Left kidney (tissue), 2 donors: ENCODE data around the gene NEIL3. TPM values are rescaled to one million over a fixed set of nuclear protein-coding genes. Genes with fewer than 3 reads are reported as not detected.

Experiments used
- DNase-seq: peaks from one replicate; pipeline ENCODE4 v3.0.0-alpha.2; 2013
- polyA plus RNA-seq: library from polyadenylated mRNA; unstranded; fragments of 120-200 nt; gene quantifications from one replicate; pipeline ENCODE4 v1.2.1, GENCODE V29; 2013; ENCODE audit not compliant: insufficient read length

The NEIL3 gene
- polyA plus RNA-seq, 1 donor: 9.3 TPM

DNA sequence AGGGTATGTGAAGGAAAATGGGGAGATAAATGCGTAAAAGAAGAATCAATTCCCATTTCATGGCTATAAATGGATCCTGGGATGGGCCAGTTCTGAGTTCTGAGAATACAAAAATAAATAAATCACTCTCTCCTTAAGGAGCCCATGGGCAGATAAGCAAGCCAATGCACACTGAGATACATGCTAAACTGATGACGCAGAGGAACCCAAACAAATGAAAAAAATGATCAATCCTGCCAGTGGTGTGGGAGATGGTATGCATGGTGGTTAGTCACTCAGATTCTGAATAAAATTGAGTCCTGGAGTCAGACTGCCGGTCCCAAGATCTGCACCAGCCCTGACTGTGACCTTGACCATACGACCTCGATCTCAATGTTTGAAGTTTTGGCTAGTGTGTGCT lies 59.7 kb downstream of the NEIL3 start:
- no peak for DNase-seq

DNA sequence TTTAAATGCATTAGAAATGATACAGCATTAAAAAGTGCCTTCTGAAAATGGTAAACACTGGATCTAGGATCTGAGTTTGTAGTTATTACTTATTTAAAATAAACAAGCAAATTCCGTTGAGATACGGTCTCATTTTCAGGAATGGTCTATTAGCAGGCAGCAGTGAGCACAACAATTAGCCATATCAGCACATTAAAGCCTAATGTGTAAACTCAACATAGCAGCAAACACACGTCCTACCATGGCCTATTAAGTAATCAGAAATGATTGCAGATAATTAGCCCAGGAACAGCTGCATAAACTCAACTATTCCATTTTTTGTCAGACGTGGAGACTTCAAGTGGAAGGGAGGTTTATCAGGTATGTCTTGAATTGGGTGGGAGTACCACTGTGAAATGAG lies 61.8 kb downstream of the NEIL3 start:
- no peak for DNase-seq

DNA sequence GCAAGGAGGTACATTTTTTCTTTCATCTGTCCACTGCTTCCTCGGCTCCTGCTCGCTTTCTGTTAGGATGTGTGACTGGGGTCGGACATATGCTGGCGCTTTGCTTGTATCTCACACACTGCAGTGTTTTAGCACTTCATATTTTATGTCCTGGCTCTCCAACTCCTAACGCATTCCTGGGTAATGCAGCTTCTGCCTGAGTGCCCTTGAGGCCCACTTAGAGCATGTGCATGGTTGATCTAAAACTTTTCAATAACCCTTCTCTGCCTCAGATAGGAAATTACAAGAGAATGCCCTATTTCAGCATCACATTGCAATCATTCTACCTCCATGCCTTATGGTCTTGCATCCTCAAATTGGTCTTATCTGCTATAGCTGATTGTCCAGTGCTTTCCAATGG lies 65.3 kb downstream of the NEIL3 start:
- DNase-seq: no peak

DNA sequence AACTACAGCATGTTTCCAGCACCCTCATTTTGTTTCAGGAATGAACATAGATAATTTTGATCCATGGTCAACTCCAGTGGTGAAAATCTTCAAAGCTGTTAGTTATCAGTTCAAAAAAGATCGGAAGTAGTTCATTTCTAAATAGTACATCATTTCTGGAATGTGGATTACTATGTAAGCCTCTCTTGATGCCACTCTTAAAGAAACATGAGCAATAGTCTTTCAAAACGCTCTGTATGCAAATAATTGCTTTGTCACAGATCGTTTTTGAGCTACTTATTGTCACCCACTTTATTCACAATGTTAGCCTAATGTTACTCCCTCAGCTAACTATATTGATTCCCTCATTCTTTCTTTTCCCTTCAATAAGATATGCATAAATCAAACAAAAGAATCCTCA lies 65.7 kb downstream of the NEIL3 start:
- DNase-seq: no peak

DNA sequence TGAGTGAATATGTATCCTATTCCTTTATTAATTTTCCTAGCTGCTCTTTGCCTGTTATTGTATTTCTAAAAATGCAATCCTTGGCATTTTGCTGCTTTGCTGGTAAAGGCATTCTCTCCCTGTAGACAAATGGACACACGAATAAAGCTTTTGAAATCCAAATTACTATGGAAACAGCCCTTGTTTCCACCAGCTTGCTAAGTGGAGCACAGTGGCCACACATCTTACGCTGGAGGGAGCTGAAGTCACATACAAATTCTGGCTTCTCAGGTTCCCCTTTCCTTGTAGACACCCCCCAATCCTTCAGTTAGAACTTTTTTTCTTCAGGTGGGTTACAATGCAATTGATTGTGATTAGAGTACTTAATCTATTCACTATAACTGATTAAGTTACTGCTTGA lies 66.3 kb downstream of the NEIL3 start:
- DNase-seq: no peak

DNA sequence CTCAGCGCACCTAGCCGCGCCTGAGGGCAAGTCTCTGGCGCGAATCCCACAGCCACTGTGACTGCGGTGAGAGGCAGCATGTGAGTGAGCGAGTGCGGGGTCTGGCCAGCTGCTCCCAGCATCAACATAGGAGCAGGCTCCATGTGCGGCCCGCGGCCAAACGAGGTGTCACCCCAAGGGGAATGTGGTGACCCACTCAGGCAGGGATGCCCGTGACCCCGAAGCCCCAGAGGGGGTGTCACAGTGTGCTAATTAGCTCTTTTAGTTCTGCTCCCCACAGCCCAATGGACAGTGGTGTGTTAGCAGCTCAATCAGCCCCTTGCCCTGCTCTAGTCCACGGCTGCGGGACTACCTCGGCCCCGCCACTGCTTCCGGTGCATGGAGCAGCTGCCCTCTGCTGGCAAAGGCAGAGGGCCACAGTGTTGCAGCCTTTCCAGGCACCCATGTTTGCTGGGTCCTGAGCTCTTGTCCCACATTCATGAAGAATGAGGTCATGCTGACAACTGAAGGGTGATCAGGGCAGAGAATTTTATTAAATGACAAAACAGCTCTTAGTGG lies 71.1 kb downstream of the NEIL3 start:
- no peak for DNase-seq

DNA sequence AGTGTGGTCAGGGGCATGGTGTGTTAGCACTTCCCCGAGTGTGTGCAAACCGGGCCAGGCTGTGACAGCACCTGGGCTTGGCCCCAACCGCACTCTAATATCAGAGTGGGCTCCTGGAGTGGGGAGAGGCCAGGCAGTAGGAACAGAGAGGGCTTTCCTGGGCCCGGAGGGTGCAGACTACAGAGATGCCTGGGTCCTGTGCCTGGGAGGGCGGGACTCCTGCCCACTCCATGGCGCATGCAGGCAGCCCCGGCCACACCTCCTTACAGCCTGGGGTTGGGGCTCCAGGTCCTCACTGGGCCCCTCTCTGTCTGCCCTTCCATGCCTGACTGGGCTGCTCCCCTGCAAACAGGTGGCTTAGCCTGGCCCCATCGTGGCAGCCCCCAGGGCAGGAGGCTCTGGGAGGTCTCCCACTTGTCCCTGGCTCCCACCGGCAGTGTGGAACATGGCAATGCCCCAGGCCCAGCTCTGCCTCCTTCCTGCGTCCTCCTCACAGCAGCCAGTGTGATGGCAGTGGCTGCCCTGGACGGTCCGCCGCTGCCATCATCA lies 72.2 kb downstream of the NEIL3 start:
- no peak for DNase-seq

DNA sequence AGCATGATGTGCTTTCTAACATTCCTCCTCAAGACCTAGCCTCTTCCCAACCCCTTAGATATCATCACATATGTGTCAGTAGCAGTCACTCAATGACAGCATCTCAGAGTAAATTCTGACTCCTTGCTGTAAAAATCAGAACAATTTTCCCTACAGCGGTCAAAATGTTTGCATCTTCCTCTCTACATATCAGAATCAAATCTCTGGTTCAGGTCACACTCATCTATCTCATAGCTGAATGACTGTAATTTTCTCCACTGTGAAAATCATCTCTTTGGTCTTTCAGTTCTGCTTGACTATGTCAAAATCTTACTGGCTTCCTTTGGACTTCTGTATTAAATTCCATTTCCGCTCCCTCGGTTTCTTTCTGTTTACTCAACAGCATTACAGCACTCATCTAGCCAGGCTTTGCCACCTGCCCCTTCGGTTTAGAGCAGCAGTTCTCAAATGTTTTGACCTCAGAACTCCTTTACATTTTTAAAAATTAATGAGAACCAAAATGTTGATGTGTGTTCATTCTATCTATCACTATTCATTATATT lies 75.3 kb downstream of the NEIL3 start:
- no peak for DNase-seq

DNA sequence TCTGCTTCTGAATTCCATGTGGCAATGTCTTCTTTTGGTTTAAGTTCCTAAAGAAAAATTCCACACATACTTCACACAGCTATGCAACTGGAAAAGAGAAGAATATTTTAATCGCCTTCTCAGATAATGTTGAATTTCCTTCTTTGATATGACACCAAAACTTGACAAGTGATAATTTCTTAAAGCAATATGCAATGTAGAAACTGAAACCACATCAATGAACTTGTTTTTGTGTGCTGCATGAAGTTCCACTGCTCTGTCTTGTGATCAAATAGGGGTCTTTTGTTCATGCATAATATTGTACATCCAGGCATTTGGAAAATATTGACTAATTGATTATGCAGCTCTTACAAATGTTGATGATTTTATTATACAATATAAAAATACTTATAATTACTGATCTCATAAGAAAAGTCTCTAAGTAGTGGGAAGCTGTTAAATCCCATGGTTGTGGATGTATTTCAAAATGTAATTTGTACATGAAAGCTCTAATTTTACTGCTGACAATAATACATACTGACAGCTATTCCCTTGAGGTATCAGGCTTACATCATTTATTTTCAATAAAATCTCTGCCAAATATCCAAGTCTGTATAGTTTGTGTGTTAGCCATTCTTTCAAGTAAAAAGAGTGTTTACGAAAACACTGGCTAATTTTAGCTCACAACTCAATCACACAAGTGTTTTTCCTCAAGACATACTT lies 76.1 kb downstream of the NEIL3 start:
- no peak for DNase-seq

DNA sequence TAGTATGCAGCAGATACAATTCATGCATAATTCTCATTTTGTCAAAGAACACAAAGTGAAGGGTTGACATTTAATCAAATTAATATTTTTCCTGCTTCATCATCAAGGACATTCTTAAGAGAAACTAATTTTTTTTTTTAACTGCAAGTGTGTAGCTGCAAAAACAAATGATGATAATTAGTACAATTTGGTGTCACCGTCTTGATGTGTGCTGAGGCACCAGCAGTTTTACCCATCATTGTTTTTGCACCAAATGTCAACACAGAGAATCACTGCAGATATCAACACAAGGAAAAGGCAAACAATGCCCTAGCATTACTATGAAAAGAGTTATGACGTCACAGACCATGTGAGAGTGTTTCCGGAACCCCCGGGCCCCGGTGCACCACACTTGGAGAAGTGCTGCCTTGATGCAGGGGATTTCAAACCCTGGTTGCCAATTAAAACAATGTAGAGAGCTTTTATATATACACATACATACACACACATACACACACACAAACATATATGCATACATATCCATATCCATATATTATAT lies 76.7 kb downstream of the NEIL3 start:
- no peak for DNase-seq

DNA sequence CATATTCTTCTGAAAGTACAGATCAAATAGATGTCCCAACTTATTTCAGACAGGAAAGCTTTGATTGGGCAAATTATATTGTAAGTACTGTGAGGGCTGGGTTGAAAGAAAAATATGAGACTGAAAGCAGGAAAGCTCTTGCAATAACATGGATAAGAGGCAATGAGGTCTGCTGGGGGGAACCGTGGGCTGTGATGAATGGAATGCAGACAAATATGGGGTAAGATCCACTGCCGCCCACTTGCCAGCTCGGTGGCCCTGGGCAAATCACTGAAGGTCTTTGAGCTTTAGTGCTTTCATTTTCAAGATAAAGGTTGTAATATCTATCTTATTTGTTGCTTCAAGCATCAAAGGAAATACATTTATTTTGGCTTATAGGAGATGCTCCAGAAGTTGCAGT lies 81.6 kb downstream of the NEIL3 start:
- DNase-seq: no peak

DNA sequence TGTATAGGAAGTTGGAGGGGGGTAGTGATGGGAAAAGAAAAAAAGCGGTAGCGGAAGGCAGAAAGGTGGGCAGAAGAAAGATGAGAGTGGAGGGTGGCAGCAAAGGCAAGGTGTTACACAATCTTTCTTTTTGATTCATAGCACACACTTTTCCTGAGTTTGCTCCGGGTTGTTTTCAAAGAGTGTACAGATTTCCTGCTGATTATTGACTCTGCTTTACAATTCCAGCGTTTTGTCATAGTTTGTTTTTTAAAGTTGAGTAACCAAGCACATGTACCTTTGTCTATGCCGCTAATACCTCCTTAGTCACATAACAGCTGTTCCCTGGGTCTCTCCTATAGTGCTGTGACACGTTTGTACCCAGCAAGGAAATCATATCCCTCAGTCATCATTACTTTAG lies 82.3 kb downstream of the NEIL3 start:
- no peak for DNase-seq

DNA sequence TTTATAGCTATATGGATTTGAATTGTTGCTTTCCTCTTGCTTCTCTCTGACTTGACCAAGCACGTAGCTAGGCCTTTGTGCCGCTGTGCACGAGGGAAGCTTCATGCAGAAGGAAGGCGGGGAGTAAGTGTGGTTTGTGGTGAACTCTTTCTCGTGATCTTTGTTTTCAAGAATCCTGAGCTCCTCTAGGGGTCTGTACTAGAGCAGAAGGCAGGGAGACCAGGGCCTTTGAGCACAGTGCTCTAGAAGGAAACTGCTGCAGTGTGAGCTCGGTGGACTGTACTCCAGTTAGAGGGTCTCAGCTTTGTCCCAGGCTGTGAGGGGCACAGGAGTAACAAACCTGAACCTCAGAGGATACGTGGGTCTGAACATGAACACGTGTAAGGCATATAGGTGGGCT lies 83.6 kb downstream of the NEIL3 start:
- no peak for DNase-seq

DNA sequence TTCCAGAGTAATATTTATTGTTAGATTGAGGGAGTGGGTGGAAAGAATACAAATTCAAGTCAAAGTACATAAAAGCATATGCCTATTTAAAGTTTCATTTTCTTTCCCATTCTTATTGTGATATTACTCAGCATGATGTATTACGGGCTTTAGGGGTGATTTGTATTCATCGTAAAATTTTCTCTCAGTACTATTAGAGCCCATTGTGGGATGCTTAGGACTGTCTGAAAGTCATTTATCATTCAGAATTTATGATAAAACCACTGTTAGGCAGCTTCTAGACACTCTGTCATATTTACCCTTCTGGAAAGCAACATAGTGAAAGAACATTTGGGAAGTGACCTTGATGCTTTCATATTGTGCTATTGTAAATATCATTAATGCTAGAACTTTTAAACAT lies 86.7 kb downstream of the NEIL3 start:
- DNase-seq: no peak

DNA sequence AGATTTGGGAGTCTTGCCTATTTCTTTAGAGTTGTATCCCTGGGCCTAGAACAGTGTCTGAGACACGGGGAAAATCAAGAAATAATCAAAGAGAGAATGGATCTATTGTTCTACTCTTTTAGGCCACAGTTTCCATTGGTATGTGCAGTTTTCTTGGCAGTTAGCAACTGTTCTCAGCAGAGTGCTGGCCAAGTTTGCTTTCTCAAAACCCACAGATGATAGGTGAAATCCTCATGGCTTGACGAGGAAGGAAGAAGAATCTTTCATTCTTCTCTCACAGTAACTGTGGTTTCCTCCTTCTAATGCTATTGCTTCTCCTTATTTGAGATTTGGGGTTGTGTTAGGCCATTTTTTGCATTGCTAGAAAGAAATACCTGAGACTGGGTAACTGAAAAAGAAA lies 90.4 kb downstream of the NEIL3 start:
- no peak for DNase-seq

DNA sequence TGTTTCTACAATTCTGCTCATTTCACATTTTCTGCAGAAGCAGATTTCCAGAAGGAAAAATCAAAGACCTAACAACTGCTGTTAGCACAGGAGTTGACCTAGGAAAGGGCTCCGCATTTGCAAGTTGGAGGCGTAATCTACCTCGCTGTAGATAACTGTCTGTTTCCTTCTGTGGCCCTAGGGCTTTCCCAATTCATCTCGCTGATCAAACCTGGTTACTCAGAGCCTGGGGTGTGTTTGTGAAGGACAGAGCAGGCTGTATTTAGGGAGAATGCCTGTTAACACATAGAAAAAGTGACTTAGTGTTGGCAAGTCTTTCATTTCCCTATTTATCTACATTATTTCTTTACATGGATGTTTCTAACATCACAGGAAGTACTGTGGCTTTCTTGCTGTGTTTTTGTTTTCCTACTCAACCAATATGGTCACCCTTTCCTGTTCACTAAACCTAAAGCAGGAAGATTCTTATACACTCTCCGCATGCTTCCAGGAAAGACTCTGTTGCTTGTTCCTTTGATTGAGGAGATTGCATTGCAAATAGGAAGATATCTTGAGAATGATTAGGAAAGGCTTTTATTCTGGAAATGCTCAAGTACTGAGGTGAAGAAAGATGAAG lies 92.1 kb downstream of the NEIL3 start:
- no peak for DNase-seq

DNA sequence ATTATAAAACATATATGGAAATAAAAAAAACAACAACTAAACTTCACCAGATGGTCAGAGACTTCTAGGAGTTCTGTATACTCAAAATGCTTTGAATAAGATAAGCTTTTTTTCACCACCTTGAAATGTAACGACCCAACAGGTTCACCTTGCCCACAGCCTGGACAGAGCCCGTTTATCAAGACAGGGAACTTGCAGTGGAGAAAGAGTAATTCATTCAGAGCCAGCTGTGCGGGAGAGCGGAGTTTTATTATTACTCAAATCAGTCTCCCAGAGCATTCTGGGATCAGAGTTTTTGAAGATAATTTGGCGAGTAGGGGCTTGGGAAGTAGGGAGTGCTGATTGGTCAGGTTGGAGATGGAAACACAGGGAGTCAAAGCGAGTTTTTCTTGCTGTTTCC lies 94.1 kb downstream of the NEIL3 start:
- DNase-seq: no peak

DNA sequence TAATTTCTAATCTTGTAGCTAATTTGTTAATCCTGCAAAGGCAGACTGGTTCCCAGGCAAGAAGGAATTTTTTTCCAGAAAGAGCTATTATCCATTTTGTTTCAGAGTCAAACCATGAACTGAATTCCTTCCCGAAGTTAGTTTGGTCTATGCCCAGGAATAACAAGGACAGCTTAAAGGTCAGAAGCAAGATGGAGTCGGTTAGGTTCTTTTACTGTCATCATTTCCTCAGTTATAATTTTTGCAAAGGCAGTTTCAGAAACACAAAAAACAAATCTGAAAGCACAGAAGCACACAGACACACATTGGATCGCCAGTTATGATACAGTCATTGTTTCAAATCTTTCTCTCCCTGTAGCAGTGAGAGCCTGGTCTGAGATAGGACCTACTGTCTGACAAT lies 94.7 kb downstream of the NEIL3 start:
- no peak for DNase-seq

DNA sequence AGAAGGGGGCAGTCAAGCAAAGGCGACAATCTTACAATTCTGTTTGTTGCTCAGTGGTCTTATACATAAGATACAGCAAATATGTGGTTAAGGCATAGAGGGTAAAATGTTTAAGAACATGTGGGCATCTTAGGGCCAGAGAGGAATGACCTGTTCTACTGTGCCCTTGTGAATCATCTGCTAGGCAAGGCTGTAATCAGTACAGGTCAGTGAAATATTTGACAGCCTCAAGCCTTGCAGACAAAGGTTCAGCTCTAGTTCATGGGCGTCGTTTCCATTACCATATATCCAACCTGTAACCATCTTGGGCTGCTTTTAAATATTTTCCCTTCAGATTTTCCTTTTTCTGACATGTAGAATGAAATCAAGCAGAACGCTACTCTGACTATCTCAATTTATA lies 95.3 kb downstream of the NEIL3 start:
- DNase-seq: no peak

DNA sequence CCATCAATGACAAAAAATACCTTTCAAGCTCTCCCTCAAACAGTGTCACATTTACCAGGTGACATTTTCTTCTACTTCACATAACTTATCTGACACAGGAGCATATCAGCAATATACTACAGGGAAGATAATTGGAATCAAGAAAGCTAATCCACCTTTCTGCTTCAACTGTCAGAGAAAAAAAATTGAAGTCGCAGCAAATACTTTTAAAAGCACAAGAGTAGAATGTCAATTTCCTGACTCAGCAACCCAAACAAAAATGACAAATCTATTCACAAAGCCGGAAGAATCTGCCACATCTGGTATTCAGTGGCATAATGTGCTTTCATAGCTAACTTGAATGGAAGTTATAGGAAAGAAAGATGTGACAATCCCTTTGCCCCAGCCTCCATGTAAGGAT lies 95.8 kb downstream of the NEIL3 start:
- no peak for DNase-seq

DNA sequence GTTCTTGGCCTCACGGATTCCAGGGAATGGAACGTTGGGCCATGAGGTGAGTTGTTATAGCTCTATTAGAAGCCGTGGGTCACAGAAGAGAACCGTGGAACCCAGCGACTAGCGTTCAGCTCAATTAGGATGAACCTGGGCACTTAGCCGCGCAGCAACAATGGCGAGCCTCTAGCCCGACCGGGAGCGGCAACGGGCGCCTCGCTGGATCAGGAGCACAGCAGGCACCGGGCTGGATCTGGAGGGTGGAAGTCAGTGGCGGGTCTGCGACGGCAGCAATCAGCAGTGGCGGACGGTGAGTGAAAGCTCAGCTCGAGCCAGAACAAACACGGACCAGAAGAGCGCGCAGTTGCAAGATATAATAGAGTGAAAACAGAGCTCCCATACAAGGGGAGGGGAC lies 98.3 kb downstream of the NEIL3 start:
- no peak for DNase-seq

DNA sequence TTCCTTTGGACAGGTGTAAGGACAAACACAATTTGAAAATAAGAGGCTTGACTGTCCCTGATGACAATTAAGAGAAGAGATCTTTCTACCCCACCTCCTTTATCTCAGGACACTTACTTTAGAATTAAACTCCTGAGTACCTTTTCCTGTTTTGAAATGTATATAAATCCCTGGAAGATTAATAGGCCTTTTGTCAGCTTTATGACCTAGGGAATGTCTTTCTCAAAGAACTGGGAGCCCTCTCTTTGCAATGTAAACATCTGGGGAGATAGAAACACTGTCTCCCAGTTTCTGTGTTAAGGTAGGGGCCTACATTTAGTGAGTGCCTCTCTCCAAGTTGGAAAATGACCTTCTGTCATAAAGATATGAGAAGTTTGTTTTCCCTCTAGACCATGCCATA lies 100.9 kb downstream of the NEIL3 start:
- DNase-seq: no peak

DNA sequence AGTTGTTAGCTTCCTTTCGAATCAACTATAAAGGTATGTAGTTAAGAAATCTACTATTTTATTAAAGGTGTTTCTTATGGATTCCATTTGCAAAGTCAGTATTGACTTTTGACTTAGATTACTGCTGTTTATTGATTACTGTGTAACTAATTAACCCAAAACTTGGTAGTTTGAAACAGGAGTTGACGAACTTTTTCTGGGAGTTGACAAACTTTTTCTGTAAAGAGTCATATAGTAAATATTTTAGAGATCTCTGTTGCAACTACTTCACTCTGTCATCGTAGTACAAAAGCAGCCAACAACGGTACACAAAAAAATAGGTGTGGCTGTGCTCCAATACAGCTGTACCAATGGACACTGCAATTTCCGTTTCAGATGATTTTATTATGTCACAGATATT lies 102.3 kb downstream of the NEIL3 start:
- no peak for DNase-seq
